NCI-H2029 (cell line): Measurements from ENCODE around the gene EFCAB11.

Experiments
- DNase-seq: peaks from one replicate; lab custom pipeline; 2025; lab: John Stamatoyannopoulos, UW

EFCAB11 gene

GRCh38 chr14:89767131-89767530 lies 187.4 kb downstream of the EFCAB11 start:
- DNase-seq = no peak

- no peak for DNase-seq
These were observed 189.2 kb downstream of the EFCAB11 start for GRCh38 chr14:89765346-89765745.

- no peak for DNase-seq
These were observed 194.4 kb downstream of the EFCAB11 start for GRCh38 chr14:89760086-89760485.

- no peak for DNase-seq
These were observed 197.1 kb downstream of the EFCAB11 start for GRCh38 chr14:89757313-89757939.

- no peak for DNase-seq
These were observed 198.7 kb downstream of the EFCAB11 start for GRCh38 chr14:89755816-89756215.

- DNase-seq = no peak
These were observed 200.6 kb downstream of the EFCAB11 start for GRCh38 chr14:89753828-89754412.

GRCh38 chr14:89750908-89751392 lies 203.6 kb downstream of the EFCAB11 start:
- no peak for DNase-seq

GRCh38 chr14:89750281-89750755 lies 204.2 kb downstream of the EFCAB11 start:
- DNase-seq = no peak

- DNase-seq = no peak
These were observed 206.5 kb downstream of the EFCAB11 start for GRCh38 chr14:89748004-89748403.

- no peak for DNase-seq
These were observed 207.4 kb downstream of the EFCAB11 start for GRCh38 chr14:89747126-89747525.

GRCh38 chr14:89746654-89747053 lies 207.9 kb downstream of the EFCAB11 start:
- DNase-seq = no peak

- DNase-seq = no peak
These were observed 208.4 kb downstream of the EFCAB11 start for GRCh38 chr14:89746135-89746534.
